Neural progenitor cell (in vitro differentiated cells): ENCODE results near the gene DUSP6. TPM values are rescaled to one million over a fixed set of nuclear protein-coding genes. Genes with fewer than 3 reads are reported as not detected.

ENCODE experiments used
- DNase-seq: peaks from one replicate; pipeline ENCODE4 v3.0.0-alpha.2; 2016; ENCODE audit warnings: low spot score
- H2AFZ ChIP-seq: fragments of 200-600 bp; sonication (generic); replicated peaks from 2 replicates; pipeline ENCODE4 v1.6.1; 2016; ENCODE audit warnings: antibody characterized with exemption
- H3F3A ChIP-seq: fragments of 200-600 bp; sonication (generic); 2 replicates; pipeline ENCODE4 v1.6.1; 2016; ENCODE audit warnings: antibody characterized with exemption, low read depth
- H3K27ac ChIP-seq: fragments of 200-600 bp; sonication (generic); 2 replicates; pipeline ENCODE4 v1.5.1; 2016; ENCODE audit warnings: mild to moderate bottlenecking
- H3K27me3 ChIP-seq: fragments of 200-600 bp; sonication (generic); 2 replicates; pipeline ENCODE4 v1.6.1; 2016; ENCODE audit warnings: mild to moderate bottlenecking, moderate library complexity
- H3K36me3 ChIP-seq: fragments of 200-600 bp; sonication (generic); 2 replicates; pipeline ENCODE4 v1.5.1; 2016
- H3K4me1 ChIP-seq: fragments of 200-600 bp; sonication (generic); 2 replicates; pipeline ENCODE4 v1.6.1; 2016; ENCODE audit warnings: mixed run types
- H3K4me2 ChIP-seq: fragments of 200-600 bp; sonication (generic); 2 replicates; pipeline ENCODE4 v1.6.1; 2016
- H3K4me3 ChIP-seq: fragments of 200-600 bp; sonication (generic); 2 replicates; pipeline ENCODE4 v1.5.1; 2016
- H3K79me2 ChIP-seq: fragments of 200-600 bp; sonication (generic); 2 replicates; pipeline ENCODE4 v1.6.1; 2016; ENCODE audit warnings: low read depth
- H3K9ac ChIP-seq: fragments of 200-600 bp; sonication (generic); 2 replicates; pipeline ENCODE4 v1.6.1; 2016
- H3K9me3 ChIP-seq: fragments of 200-600 bp; sonication (generic); 2 replicates; pipeline ENCODE4 v1.5.1; 2016; ENCODE audit warnings: low read depth
- H4K20me1 ChIP-seq: fragments of 200-600 bp; sonication (generic); 2 replicates; pipeline ENCODE4 v1.6.1; 2016; ENCODE audit warnings: low read depth
- H3K27ac Mint-ChIP-seq: 3 replicates; pipeline ENCODE4 v1.8.0; 2021; ENCODE audit warnings: mixed read lengths
- H3K27me3 Mint-ChIP-seq: 2 replicates; pipeline ENCODE4 v1.8.0; 2022; ENCODE audit warnings: low read depth, mild to moderate bottlenecking, inconsistent platforms, moderate library complexity, mixed read lengths; ENCODE audit not compliant: insufficient read depth
- H3K36me3 Mint-ChIP-seq: 3 replicates; pipeline ENCODE4 v1.8.0; 2021; ENCODE audit warnings: mixed read lengths
- H3K4me1 Mint-ChIP-seq: 3 replicates; pipeline ENCODE4 v1.8.0; 2021; ENCODE audit warnings: mixed read lengths
- H3K4me3 Mint-ChIP-seq: 3 replicates; pipeline ENCODE4 v1.8.0; 2021; ENCODE audit warnings: mild to moderate bottlenecking, moderate library complexity, mixed read lengths
- H3K9me3 Mint-ChIP-seq: 3 replicates; pipeline ENCODE4 v1.8.0; 2020; ENCODE audit warnings: mixed read lengths
- EZH2 ChIP-seq: fragments of 200-600 bp; sonication (generic); IDR thresholded peaks from 2 replicates; pipeline ENCODE4 v1.6.1; 2017; ENCODE audit warnings: antibody characterized with exemption, mild to moderate bottlenecking, moderate library complexity
- EZH2phosphoT487 ChIP-seq: fragments of 200-600 bp; sonication (generic); IDR thresholded peaks from 2 replicates; pipeline ENCODE4 v1.6.1; 2017; ENCODE audit warnings: antibody characterized with exemption
- total RNA-seq: library from RNA; depleted of rRNA; stranded (reverse); fragments of >200 nt; gene quantifications from 2 replicates; pipeline ENCODE4 v1.2.3, GENCODE V29; 2015; ENCODE audit warnings: low replicate concordance
- TF ChIP-seq, protein P1 (sequence below): fragments of 200-600 bp; sonication (generic); IDR thresholded peaks from 2 replicates; pipeline ENCODE4 v1.5.1; 2017; ENCODE audit warnings: antibody characterized with exemption, mild to moderate bottlenecking

Gene DUSP6
- total RNA-seq, 1 donor from 2014 or later, result 12.5 TPM

DNA sequence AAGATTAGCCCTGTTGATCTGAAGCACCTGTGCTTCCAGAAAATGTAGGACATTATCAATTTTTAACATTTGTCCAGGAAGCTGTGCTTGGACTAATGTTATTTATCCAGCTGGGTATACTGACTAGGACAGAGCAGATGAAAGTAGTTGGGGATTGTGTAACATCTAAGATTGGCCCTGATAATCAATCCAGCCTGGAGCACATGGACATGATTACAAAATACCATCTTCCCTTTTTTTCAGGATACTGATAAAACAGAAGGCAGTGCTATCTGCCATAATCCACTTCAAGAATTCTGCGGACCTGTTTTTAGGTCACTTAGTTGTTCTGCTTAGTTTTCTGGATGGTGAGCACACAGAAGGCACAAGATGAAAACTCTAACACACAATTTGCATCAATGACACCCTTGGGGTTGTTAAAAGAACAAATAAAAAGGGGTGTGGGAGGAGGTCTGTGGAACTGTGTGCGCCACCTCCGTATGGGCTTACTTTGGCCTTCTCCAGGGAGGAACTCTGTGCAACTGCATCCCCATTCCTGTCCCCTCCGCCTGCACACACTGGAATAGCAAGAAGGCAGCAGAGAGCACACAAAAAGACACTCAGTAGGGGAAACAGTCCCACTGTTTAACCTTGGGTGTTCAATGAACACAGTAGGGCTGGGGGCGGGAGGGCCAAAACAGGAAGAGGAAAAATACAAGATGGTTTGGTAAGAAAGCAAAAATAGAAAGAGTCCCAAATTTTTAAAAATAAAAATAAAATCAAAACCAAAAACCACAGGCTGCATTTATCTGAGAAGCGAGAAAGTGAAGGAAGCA lies 31.1 kb upstream of the DUSP6 start:
- DNase-seq, result peak; percentile 20
- Histone ChIP-seq H3K36me3 (no peaks in the 10 kb centered on the region), H3K79me2 (no peaks in the 10 kb centered on the region), H3K9ac (no peak overlapping the region), H3K4me3 (no peak overlapping the region), H4K20me1 (no peaks in the 10 kb centered on the region), H3K9me3 (no peaks in the 10 kb centered on the region), H3K27ac (no peak overlapping the region), H3K27me3 (no peaks in the 10 kb centered on the region), H3K4me1 (peaks cover 37% of the 10 kb centered on the region), H3F3A (peaks cover 18% of the 10 kb centered on the region), H2AFZ (no peak overlapping the region), H3K4me2 (peak overlapping the region; percentile 23)
- Mint-ChIP-seq H3K36me3 (no peaks in the 10 kb centered on the region), H3K27ac (peak overlapping the region; percentile 96), H3K27me3 (peaks cover 2% of the 10 kb centered on the region), H3K4me3 (no peak overlapping the region), H3K9me3 (no peaks in the 10 kb centered on the region), H3K4me1 (peaks cover 51% of the 10 kb centered on the region)
- TF ChIP-seq EZH2 (no peak), EZH2phosphoT487 (no peak)
- TF ChIP-seq, protein P1, sequence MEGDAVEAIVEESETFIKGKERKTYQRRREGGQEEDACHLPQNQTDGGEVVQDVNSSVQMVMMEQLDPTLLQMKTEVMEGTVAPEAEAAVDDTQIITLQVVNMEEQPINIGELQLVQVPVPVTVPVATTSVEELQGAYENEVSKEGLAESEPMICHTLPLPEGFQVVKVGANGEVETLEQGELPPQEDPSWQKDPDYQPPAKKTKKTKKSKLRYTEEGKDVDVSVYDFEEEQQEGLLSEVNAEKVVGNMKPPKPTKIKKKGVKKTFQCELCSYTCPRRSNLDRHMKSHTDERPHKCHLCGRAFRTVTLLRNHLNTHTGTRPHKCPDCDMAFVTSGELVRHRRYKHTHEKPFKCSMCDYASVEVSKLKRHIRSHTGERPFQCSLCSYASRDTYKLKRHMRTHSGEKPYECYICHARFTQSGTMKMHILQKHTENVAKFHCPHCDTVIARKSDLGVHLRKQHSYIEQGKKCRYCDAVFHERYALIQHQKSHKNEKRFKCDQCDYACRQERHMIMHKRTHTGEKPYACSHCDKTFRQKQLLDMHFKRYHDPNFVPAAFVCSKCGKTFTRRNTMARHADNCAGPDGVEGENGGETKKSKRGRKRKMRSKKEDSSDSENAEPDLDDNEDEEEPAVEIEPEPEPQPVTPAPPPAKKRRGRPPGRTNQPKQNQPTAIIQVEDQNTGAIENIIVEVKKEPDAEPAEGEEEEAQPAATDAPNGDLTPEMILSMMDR, result no peak

DNA sequence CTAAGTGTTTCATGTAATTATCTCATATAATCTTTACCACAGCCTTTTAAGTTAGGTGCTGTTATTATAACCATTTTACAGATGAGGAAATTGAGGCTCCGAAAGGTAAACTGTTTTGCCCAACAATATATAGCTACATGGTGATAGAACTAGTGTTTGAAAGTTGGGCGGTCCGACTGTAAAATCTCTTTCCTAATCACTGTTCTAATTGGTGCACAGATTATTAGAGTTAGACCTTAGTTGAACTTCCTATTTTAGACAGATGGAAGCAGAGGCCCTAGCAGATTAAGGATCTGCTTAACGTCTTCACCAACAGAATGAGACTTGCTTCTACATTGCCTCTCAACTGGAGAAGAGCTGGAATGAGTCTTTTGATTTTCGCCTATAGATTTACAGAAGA lies 30.0 kb upstream of the DUSP6 start:
- Mint-ChIP-seq H3K36me3 (no peaks in the 10 kb centered on the region), H3K9me3 (peaks cover 3% of the 10 kb centered on the region), H3K4me3 (no peak overlapping the region), H3K27ac (no peak overlapping the region), H3K4me1 (peaks cover 51% of the 10 kb centered on the region), H3K27me3 (peaks cover 2% of the 10 kb centered on the region)
- Histone ChIP-seq H3F3A (peaks cover 18% of the 10 kb centered on the region), H3K4me1 (peaks cover 37% of the 10 kb centered on the region), H4K20me1 (no peaks in the 10 kb centered on the region), H2AFZ (no peak overlapping the region), H3K36me3 (no peaks in the 10 kb centered on the region), H3K9ac (no peak overlapping the region), H3K4me3 (no peak overlapping the region), H3K4me2 (no peak overlapping the region), H3K27me3 (no peaks in the 10 kb centered on the region), H3K79me2 (no peaks in the 10 kb centered on the region), H3K9me3 (no peaks in the 10 kb centered on the region), H3K27ac (no peak overlapping the region)
- no peak for DNase-seq
- TF ChIP-seq, protein P1, result no peak
- TF ChIP-seq EZH2phosphoT487 (no peak), EZH2 (no peak)

GRCh38 chr12:89379839-89380467 lies 27.7 kb upstream of the DUSP6 start:
- Mint-ChIP-seq H3K4me1 (peaks cover 28% of the 10 kb centered on the region), H3K27me3 (peaks cover 2% of the 10 kb centered on the region), H3K4me3 (no peak overlapping the region), H3K36me3 (peaks cover 4% of the 10 kb centered on the region), H3K9me3 (peaks cover 9% of the 10 kb centered on the region), H3K27ac (peak overlapping the region; percentile 72)
- no peak for DNase-seq
- no peaks in the 10 kb centered on the region for H3K79me2 ChIP-seq
- H2AFZ ChIP-seq, result no peak overlapping the region
- H3K27ac ChIP-seq, result no peak overlapping the region
- no peaks in the 10 kb centered on the region for H3K27me3 ChIP-seq
- no peaks in the 10 kb centered on the region for H4K20me1 ChIP-seq
- H3K4me1 ChIP-seq, result peaks cover 19% of the 10 kb centered on the region
- no peaks in the 10 kb centered on the region for H3K9me3 ChIP-seq
- H3K4me3 ChIP-seq, result no peak overlapping the region
- peaks cover 8% of the 10 kb centered on the region for H3F3A ChIP-seq
- H3K36me3 ChIP-seq, result no peaks in the 10 kb centered on the region
- no peak for TF ChIP-seq EZH2
- no peak for TF ChIP-seq EZH2phosphoT487
- H3K9ac ChIP-seq, result no peak overlapping the region
- H3K4me2 ChIP-seq, result no peak overlapping the region
